ENCODE data around the gene PHEX.

The PHEX gene

GRCh38 chrX:22234380-22234779 lies 202.3 kb downstream of the PHEX start:
- H3K4me1 ChIP-seq (ENCODE audit: control insufficient read depth, insufficient read depth, low read length), result no peaks in the 10 kb centered on the region
- H3K9me3 ChIP-seq (ENCODE audit: control insufficient read depth, insufficient read depth, low read depth, low read length), result no peaks in the 10 kb centered on the region
- H3K4me3 ChIP-seq (ENCODE audit: low read depth, low read length), result no peak overlapping the region
- no peaks in the 10 kb centered on the region for H3K36me3 ChIP-seq (ENCODE audit: control insufficient read depth, insufficient read depth, low read length)
- no peak overlapping the region for H3K9ac ChIP-seq (ENCODE audit: low read length)
- H3K27ac ChIP-seq (ENCODE audit: low read depth, low read length), result no peak overlapping the region
- no peaks in the 10 kb centered on the region; the same call in 1 of the 2 replicates for H3K27me3 ChIP-seq (ENCODE audit: control insufficient read depth, insufficient read depth, low read length)

DNA sequence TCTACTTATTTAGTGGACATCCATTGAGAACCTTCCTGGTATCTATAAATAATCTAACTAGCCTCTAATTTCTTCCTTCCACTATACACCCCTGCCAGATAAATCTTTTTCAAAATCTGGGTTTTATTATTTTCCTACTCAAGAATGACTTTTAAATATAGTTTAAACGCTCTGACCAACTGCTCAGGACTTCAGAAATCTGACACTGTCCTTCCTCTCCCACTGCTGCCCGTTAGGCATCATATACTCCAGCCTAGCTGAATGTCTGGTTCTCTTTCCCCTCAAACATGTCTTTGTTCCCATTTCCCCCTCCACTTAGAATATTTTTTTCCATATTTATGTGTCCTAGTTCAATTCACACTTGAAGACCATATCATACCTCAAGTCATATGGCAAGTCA lies 205.4 kb downstream of the PHEX start:
- Histone ChIP-seq H3K4me3 (ENCODE audit: low read depth, low read length) (no peak overlapping the region), H3K4me1 (ENCODE audit: control insufficient read depth, insufficient read depth, low read length) (no peaks in the 10 kb centered on the region), H3K9ac (ENCODE audit: low read length) (no peak overlapping the region), H3K36me3 (ENCODE audit: control insufficient read depth, insufficient read depth, low read length) (no peaks in the 10 kb centered on the region), H3K9me3 (ENCODE audit: control insufficient read depth, insufficient read depth, low read depth, low read length) (no peaks in the 10 kb centered on the region), H3K27me3 (ENCODE audit: control insufficient read depth, insufficient read depth, low read length) (no peaks in the 10 kb centered on the region; the same call in 1 of the 2 replicates), H3K27ac (ENCODE audit: low read depth, low read length) (no peak overlapping the region)

GRCh38 chrX:22246620-22247019 lies 214.5 kb downstream of the PHEX start:
- Histone ChIP-seq H3K4me3 (ENCODE audit: low read depth, low read length) (no peak overlapping the region), H3K4me1 (ENCODE audit: control insufficient read depth, insufficient read depth, low read length) (no peaks in the 10 kb centered on the region), H3K36me3 (ENCODE audit: control insufficient read depth, insufficient read depth, low read length) (no peaks in the 10 kb centered on the region), H3K9ac (ENCODE audit: low read length) (no peak overlapping the region), H3K9me3 (ENCODE audit: control insufficient read depth, insufficient read depth, low read depth, low read length) (no peaks in the 10 kb centered on the region), H3K27me3 (ENCODE audit: control insufficient read depth, insufficient read depth, low read length) (peaks cover 8% of the 10 kb centered on the region; the same call in 1 of the 2 replicates), H3K27ac (ENCODE audit: low read depth, low read length) (no peak overlapping the region)

GRCh38 chrX:22247169-22247568 lies 215.0 kb downstream of the PHEX start:
- Histone ChIP-seq H3K4me3 (ENCODE audit: low read depth, low read length) (no peak overlapping the region), H3K9ac (ENCODE audit: low read length) (no peak overlapping the region), H3K27ac (ENCODE audit: low read depth, low read length) (no peak overlapping the region), H3K36me3 (ENCODE audit: control insufficient read depth, insufficient read depth, low read length) (no peaks in the 10 kb centered on the region), H3K9me3 (ENCODE audit: control insufficient read depth, insufficient read depth, low read depth, low read length) (no peaks in the 10 kb centered on the region), H3K27me3 (ENCODE audit: control insufficient read depth, insufficient read depth, low read length) (peaks cover 8% of the 10 kb centered on the region; the same call in 1 of the 2 replicates), H3K4me1 (ENCODE audit: control insufficient read depth, insufficient read depth, low read length) (no peaks in the 10 kb centered on the region)

DNA sequence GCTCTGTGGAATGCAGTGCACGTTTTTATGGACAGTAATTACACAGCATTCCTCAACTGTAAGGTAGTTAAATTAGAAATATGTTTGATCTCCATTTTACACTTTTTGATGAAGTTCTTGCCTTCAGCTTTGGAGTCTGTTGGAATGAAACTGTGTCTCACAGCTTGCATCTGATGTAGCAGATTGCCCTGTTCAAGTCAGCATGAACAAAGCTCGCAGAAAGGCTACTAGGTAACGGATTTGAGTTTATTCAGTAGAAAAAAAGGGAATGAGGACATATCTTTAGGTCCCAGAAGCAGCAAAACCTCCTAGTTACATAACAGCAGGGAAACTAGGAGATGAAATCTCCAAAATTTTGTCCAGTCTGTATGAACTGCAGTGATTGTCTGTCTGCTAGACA lies 216.3 kb downstream of the PHEX start:
- Histone ChIP-seq H3K9me3 (ENCODE audit: control insufficient read depth, insufficient read depth, low read depth, low read length) (no peaks in the 10 kb centered on the region), H3K4me1 (ENCODE audit: control insufficient read depth, insufficient read depth, low read length) (no peaks in the 10 kb centered on the region), H3K4me3 (ENCODE audit: low read depth, low read length) (no peak overlapping the region), H3K27ac (ENCODE audit: low read depth, low read length) (no peak overlapping the region), H3K9ac (ENCODE audit: low read length) (no peak overlapping the region), H3K27me3 (ENCODE audit: control insufficient read depth, insufficient read depth, low read length) (peaks cover 8% of the 10 kb centered on the region; the same call in 1 of the 2 replicates), H3K36me3 (ENCODE audit: control insufficient read depth, insufficient read depth, low read length) (no peaks in the 10 kb centered on the region)

DNA sequence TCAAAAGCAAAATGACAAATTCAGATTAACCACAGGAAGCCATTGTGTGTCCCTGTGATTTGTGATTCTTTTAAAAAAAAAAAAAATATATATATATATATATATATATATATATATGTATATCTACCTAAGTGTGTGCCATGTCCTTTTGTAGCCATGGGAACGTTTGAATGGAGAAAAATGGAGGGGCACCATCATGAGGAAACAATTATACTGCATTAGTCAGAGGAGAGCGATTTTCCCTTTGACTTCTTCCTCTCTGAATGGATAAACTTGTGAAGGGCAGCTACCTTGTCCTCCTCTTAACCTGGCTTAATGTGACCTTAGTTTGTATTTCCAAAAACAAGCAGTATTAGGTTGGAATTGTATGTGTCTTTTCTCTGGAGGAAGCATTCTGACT lies 217.2 kb downstream of the PHEX start:
- Histone ChIP-seq H3K27me3 (ENCODE audit: control insufficient read depth, insufficient read depth, low read length) (peaks cover 9% of the 10 kb centered on the region; the same call in 1 of the 2 replicates), H3K9ac (ENCODE audit: low read length) (no peak overlapping the region), H3K9me3 (ENCODE audit: control insufficient read depth, insufficient read depth, low read depth, low read length) (no peaks in the 10 kb centered on the region), H3K4me1 (ENCODE audit: control insufficient read depth, insufficient read depth, low read length) (no peaks in the 10 kb centered on the region), H3K27ac (ENCODE audit: low read depth, low read length) (no peak overlapping the region), H3K4me3 (ENCODE audit: low read depth, low read length) (no peak overlapping the region), H3K36me3 (ENCODE audit: control insufficient read depth, insufficient read depth, low read length) (no peaks in the 10 kb centered on the region)

GRCh38 chrX:22268706-22269105 lies 236.6 kb downstream of the PHEX start:
- Histone ChIP-seq H3K4me3 (ENCODE audit: low read depth, low read length) (no peak overlapping the region), H3K36me3 (ENCODE audit: control insufficient read depth, insufficient read depth, low read length) (no peaks in the 10 kb centered on the region), H3K27ac (ENCODE audit: low read depth, low read length) (no peak overlapping the region), H3K9me3 (ENCODE audit: control insufficient read depth, insufficient read depth, low read depth, low read length) (no peaks in the 10 kb centered on the region), H3K27me3 (ENCODE audit: control insufficient read depth, insufficient read depth, low read length) (no peaks in the 10 kb centered on the region; the same call in 1 of the 2 replicates), H3K4me1 (ENCODE audit: control insufficient read depth, insufficient read depth, low read length) (no peaks in the 10 kb centered on the region), H3K9ac (ENCODE audit: low read length) (no peak overlapping the region)

- Histone ChIP-seq H3K4me3 (ENCODE audit: low read depth, low read length) (no peak within 1 kb of the TSS), H3K4me1 (ENCODE audit: control insufficient read depth, insufficient read depth, low read length) (no peaks in the 10 kb centered on the region), H3K9me3 (ENCODE audit: control insufficient read depth, insufficient read depth, low read depth, low read length) (no peaks in the 10 kb centered on the region), H3K9ac (ENCODE audit: low read length) (no peak within 1 kb of the TSS), H3K36me3 (ENCODE audit: control insufficient read depth, insufficient read depth, low read length) (no peaks in the 10 kb centered on the region), H3K27me3 (ENCODE audit: control insufficient read depth, insufficient read depth, low read length) (no peaks in the 10 kb centered on the region; the same call in 1 of the 2 replicates), H3K27ac (ENCODE audit: low read depth, low read length) (no peak within 1 kb of the TSS)
Measured at GRCh38 chrX:22272613-22273012, 240.5 kb downstream of the PHEX start, which contains the start of gene CBLL2. TSS of gene CBLL2 (plus strand) at chrX:22272913. CDS start at chrX:22272992, 79 bp downstream.

DNA sequence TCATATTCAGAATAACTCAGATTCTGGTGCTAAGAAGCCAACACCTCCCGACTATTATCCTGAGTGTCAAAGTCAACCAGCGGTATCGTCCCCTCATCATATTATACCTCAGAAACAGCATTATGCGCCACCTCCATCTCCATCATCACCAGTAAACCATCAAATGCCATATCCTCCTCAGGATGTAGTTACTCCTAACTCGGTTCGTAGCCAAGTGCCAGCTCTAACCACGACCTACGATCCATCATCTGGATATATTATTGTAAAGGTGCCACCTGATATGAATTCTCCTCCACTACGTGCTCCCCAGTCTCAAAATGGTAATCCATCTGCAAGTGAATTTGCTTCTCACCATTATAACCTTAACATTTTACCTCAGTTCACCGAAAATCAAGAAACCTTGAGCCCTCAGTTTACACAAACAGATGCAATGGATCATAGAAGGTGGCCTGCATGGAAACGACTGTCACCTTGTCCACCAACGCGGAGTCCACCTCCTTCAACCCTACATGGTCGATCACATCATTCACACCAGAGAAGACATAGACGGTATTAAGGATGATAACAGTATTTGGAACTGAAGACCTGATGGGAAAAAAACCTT lies 241.7 kb downstream of the PHEX start:
- Histone ChIP-seq H3K27me3 (ENCODE audit: control insufficient read depth, insufficient read depth, low read length) (no peaks in the 10 kb centered on the region; the same call in 1 of the 2 replicates), H3K36me3 (ENCODE audit: control insufficient read depth, insufficient read depth, low read length) (no peaks in the 10 kb centered on the region), H3K4me1 (ENCODE audit: control insufficient read depth, insufficient read depth, low read length) (no peaks in the 10 kb centered on the region), H3K9ac (ENCODE audit: low read length) (no peak overlapping the region), H3K27ac (ENCODE audit: low read depth, low read length) (no peak overlapping the region), H3K4me3 (ENCODE audit: low read depth, low read length) (no peak overlapping the region), H3K9me3 (ENCODE audit: control insufficient read depth, insufficient read depth, low read depth, low read length) (no peaks in the 10 kb centered on the region)

DNA sequence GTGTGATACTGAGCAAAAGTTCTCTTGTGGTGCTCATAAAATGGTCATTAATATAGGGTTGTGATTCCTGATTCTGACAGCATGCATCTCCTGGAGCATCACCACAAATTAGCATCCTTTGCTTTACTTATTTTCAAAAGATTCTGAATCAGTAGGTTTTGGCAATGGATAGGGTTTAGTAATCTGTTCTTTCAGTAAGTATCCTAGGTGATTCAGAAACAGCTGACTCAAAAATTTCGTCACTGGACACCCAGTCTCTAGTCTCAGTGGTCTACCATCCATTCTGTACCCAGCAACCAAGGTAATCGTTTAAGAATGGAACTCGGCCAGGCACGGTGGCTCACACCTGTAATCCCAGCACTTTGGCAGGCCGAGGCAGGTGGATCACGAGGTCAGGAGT lies 244.7 kb downstream of the PHEX start:
- Histone ChIP-seq H3K4me1 (ENCODE audit: control insufficient read depth, insufficient read depth, low read length) (no peaks in the 10 kb centered on the region), H3K27me3 (ENCODE audit: control insufficient read depth, insufficient read depth, low read length) (no peaks in the 10 kb centered on the region; the same call in 1 of the 2 replicates), H3K9me3 (ENCODE audit: control insufficient read depth, insufficient read depth, low read depth, low read length) (no peaks in the 10 kb centered on the region), H3K4me3 (ENCODE audit: low read depth, low read length) (no peak overlapping the region), H3K27ac (ENCODE audit: low read depth, low read length) (no peak overlapping the region), H3K9ac (ENCODE audit: low read length) (no peak overlapping the region), H3K36me3 (ENCODE audit: control insufficient read depth, insufficient read depth, low read length) (no peaks in the 10 kb centered on the region)

- H3K27me3 ChIP-seq (ENCODE audit: control insufficient read depth, insufficient read depth, low read length), result no peaks in the 10 kb centered on the region; the same call in 1 of the 2 replicates
- no peaks in the 10 kb centered on the region for H3K36me3 ChIP-seq (ENCODE audit: control insufficient read depth, insufficient read depth, low read length)
- H3K9me3 ChIP-seq (ENCODE audit: control insufficient read depth, insufficient read depth, low read depth, low read length), result peaks cover 6% of the 10 kb centered on the region; the same call in 1 of the 2 replicates
- no peak overlapping the region for H3K27ac ChIP-seq (ENCODE audit: low read depth, low read length)
- H3K9ac ChIP-seq (ENCODE audit: low read length), result no peak overlapping the region
- no peaks in the 10 kb centered on the region for H3K4me1 ChIP-seq (ENCODE audit: control insufficient read depth, insufficient read depth, low read length)
- H3K4me3 ChIP-seq (ENCODE audit: low read depth, low read length), result no peak overlapping the region
Measured at GRCh38 chrX:22278375-22278774, 246.2 kb downstream of the PHEX start.
